Right forelimb (tissue), 1 donor: ENCODE measurements around the gene BOD1L2.

ENCODE experiments used
- DNase-seq: peaks from one replicate; pipeline ENCODE4 v3.0.0-alpha.2; 2018

Gene BOD1L2

DNA sequence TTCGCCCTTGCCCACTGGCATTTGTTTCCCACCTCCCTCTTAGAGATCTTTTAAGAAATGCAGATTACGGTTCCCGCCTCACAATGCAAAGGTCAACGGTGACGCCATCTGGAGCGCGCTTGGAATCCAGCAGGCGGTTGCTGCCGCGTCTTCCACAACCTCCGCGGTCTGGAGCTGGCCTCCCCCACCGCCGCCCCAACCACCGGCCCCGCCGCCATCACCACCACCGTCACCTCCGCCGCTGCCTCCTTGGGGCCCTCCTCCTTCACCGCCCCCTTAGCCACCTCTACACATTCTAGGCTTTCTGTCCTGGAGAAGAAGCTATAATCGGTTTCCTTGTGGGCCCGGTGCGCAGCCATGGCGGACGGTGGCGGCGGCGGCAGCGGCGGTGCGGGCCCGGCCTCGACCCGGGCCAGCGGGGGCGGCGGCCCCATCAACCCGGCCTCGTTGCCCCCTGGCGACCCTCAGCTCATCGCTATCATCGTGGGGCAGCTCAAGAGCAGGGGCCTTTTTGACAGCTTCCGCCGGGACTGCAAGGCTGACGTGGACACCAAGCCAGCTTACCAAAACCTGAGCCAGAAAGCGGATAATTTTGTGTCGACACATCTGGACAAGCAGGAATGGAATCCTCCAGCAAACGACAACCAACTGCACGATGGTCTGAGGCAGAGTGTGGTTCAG is at the start of gene BOD1L2:
BOD1L2 (plus strand) TSS at position 132 of the 681 bp plus-strand sequence; CDS start at position 358, 226 bp downstream.
- no peak for DNase-seq

DNA sequence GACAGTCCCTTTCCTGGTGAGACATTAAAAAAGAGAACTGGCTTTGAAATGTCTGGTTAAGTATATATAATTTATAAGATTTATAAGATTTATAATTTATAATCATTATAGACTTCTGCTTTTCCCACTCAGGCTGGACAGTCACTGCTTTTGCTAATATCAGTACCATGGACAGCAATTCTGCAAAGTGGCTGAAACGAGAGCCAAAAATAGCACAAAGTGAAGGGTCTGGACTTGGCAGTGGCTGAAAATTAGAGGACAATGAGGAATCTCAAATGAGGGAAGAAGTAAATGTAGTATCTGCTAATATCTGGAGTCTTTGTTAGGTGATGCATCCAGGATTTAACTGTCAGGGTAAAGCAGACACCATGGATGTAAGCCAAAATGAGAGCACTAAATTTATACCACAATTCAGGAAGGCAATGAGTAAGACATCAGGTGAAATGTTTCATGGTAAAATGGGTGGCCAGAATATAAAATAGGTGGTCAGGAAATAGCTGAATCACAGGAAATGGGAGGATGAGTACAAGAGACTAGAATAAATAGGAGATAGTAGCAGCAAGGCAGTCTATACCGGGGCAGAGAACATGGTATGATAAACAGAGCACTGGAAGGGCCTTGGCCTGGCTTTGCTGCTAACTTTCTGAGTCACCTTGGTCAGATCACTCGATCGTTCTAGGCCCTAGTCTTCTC is 39.6 kb upstream of the BOD1L2 start:
- DNase-seq: no peak

GRCh38 chr18:57110290-57110689 is 36.6 kb upstream of the BOD1L2 start:
- DNase-seq: no peak

GRCh38 chr18:57113799-57114420 is 33.0 kb upstream of the BOD1L2 start:
- no peak for DNase-seq

DNA sequence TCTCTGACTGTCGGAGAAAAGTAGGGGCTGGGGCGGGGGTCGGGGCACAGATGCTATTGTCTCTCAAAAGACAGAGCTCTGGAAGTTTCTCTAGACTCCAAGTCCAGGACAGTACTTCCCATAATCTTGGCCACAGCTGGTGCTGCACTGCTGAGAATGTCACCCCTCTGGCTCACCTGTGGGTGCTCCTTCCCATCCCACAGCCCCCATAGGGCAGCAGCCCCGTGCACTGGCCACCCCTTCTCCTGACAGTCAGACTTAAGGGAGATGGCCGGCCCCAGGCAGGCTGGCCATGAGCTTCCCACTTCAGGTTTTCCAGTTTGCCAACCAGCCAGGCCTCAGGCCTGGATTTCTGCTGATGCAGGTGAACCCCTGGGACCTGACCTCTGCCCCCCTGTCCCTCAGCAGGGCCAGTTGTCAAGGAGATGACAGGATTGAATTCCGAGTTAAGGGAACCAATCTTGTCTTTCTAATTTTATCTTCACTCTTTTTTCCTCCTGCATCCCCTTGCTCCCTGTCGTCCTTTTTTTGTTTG is 30.2 kb upstream of the BOD1L2 start:
- no peak for DNase-seq

DNA sequence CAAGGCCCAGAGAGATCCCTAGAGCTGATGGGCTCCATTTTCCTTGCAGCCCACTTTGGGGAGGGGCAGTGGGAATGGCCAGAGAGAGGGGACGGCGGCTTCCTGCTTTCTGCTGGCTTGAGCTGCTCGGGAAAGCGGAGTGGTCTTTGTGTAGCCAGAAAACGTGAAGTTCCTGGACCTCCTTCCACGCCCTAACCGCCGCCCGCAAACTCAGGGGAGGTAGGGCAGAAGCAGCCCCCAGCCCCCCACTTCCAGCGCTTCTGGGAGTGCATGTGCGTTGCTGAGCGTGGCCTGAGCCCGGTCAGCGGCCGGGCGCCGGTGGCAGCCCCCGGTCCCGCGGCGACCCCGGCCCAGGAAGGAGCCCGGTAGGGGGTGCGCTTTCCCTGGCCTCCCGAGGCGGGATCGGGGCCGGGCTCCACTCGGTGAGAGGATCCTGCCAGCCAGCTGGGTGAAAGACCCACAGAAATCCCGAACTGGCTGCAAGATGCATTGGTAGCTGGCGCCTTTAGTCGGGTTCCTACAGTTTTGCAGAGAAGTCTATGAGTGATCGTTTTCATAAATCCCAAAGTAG is 25.3 kb upstream of the BOD1L2 start:
- no peak for DNase-seq

- no peak for DNase-seq
These were observed 23.9 kb upstream of the BOD1L2 start for GRCh38 chr18:57122936-57123510.

DNA sequence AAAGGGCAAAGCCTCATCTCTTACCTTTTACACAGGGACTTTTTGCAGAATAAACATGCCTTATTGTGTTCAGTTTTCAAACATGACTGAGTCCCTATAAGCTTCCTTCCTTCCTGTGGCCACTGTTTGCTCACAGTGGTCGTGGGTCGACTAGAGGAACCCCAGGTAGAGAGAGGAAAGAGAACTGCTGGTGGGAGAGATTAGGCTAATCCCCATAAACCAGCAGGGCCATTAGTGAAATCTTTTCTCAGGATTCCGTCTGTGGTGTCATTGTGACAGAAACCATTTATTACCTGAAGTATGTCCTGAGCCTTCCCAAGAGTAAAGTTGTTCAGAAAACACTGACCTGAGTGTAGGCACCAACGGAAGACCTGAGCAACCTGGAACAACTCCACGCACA is 21.3 kb upstream of the BOD1L2 start:
- no peak for DNase-seq

- no peak for DNase-seq
These were observed 18.5 kb upstream of the BOD1L2 start for GRCh38 chr18:57128220-57128932.

DNA sequence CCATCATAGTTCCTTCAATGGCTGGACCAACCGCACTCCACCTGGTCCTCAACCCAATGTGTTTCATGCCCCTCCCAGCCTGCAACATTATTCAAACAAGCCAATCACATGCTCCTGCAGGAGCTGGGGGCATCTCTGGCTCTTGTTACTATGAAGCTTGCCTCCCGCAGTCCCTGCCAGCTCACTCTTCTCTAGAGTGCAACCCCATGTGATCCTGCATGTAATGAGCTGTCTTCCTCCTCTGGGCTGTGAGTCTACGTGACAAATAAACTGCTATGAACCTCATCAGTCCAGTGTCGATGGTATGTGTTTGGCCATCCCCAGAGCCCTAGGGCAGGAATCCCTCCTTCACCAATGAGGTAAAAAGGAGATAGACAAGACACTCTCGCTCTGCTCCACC is 15.8 kb upstream of the BOD1L2 start:
- no peak for DNase-seq

DNA sequence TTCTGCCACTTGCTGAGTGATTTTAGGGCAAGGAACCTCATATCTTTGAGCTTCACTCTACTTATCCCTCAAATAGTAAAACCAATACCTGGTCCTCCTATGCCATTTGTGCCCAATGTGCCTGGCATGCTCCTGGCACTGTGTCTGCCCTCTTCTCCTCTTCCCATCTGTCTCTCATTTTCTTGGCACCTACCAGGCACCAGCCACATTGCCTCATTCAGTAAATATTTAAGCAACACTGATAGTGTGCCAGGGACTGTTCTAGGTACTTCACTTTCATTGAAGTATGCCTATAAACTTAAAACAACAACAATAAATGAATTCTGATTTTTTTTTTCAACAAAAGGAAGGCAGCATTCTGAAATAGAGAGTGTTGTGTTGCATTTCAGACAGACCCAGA is 15.1 kb upstream of the BOD1L2 start:
- DNase-seq: no peak

DNA sequence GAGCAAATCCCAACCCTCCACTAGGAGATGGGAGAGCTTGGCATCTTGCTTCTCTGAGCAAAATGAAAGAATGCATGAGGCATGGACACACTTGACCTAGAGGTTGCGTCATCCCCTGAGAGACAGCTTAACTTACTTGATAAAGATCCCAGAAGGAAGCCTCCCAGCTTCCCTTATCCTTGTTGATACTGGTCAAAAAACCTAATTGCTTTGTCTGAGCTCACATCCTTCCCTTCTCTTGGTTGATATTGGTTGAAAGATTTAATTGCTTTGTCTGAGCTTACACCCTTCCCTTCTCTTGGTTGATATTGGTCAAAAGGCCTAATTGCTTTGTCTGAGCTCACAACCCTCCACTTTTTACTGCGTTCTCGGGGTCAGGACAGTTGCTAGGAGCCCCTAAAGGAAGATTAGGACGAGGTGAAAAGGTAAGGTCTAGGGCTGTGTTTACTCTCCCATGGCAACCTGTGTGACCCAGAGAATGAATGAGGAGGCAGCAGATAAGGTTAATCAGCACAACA is 12.2 kb upstream of the BOD1L2 start:
- no peak for DNase-seq

DNA sequence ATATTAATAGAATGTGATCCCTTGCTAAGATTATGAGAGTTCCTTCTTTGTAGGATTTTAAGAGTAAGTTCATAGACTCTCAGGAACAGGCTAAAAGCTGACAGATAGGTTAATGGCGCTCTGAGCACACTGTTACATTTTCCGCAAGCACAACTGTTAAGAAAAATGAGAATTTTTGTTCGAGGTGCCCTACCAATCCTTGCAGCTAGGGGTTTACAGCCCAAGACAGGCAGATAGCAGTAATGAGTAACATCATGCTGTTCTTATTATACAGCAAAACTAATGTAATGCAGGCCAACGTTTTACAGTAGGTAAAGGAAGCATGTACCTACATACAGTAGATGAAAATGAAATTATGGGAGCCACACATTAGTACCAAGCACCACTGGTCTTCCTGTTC is 11.2 kb upstream of the BOD1L2 start:
- DNase-seq: no peak

GRCh38 chr18:57137847-57138246 is 9.0 kb upstream of the BOD1L2 start:
- no peak for DNase-seq

GRCh38 chr18:57141208-57142129 is 5.4 kb upstream of the BOD1L2 start:
- DNase-seq: no peak

DNA sequence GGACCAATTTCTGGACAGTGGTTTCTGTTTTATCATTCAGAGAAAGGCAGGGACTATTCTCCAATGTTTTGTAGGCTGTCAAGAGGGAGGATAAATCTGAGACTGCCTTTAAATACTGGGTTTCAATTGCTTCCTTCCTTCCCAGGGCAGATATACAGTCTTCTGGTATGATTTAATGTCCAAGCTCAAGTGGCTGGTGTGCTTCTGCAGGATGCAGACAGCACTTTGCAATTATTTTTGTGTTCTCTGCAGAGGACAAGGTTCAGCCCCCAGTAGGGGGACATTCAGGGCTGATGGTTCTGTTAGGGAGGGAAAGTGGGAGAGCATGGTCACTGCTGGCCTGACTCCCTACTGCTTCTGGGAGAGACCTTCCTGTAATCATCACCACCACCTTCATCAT is 4.6 kb upstream of the BOD1L2 start:
- no peak for DNase-seq

- DNase-seq: no peak
These were observed 3.6 kb upstream of the BOD1L2 start for GRCh38 chr18:57143265-57143664.

GRCh38 chr18:57148263-57148662 is 1.4 kb downstream of the BOD1L2 start:
- no peak for DNase-seq

GRCh38 chr18:57149051-57149450 is 2.2 kb downstream of the BOD1L2 start:
- no peak for DNase-seq

DNA sequence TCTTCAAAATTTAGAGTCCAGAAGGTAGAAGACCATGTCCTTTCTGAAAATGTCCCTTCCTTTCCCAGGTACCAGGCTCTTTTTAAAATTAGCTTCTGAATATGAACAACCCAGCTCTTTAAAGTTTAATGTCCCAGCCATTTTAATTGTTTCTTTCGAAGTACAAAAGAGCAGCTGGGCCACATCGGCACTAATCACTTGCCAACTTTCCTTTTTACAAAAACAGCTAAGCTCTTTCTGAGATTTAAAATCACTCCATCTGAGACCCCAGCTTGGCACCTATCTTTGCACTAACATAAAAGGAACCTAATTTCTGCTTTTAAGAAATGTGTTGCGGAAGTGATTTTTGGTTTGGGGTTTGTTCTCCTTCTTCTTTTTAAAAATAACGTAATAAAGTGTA is 2.6 kb downstream of the BOD1L2 start:
- no peak for DNase-seq

DNA sequence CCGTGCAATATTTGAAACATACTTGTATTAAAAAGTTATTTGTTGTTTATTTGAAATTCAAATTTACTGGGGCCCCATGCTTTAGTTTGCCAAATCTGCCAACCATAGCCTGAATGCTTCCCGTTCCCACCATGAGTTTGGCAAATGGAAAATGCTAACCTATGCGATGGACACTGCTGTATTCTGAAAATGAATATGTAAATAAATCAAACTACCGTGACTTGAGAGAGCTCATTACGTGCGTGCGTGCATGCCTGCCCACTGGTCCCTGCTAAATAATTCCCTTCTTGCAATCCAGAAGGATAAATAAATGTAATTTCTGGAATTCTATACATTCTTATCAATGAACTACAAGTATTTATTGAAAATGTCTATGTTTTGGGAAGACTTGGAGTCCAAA is 3.2 kb downstream of the BOD1L2 start:
- no peak for DNase-seq
